Stimulated activated CD8-positive, alpha-beta memory T cell treated with anti-CD3 and anti-CD28 coated beads, Interleukin-7, amount 100 ng/mL, for 24 hours (primary cell): ENCODE data around the gene GLRB.
"Not testable (repeated sequence)": the region's sequence is repeated elsewhere in the genome, so short reads cannot be mapped to it uniquely, and the experiment has no call there.

ENCODE experiments used
- DNase-seq: peaks from one replicate; pipeline ENCODE4 v3.0.0-alpha.2; 2020; ENCODE audit warnings: low read depth

Gene GLRB

DNA sequence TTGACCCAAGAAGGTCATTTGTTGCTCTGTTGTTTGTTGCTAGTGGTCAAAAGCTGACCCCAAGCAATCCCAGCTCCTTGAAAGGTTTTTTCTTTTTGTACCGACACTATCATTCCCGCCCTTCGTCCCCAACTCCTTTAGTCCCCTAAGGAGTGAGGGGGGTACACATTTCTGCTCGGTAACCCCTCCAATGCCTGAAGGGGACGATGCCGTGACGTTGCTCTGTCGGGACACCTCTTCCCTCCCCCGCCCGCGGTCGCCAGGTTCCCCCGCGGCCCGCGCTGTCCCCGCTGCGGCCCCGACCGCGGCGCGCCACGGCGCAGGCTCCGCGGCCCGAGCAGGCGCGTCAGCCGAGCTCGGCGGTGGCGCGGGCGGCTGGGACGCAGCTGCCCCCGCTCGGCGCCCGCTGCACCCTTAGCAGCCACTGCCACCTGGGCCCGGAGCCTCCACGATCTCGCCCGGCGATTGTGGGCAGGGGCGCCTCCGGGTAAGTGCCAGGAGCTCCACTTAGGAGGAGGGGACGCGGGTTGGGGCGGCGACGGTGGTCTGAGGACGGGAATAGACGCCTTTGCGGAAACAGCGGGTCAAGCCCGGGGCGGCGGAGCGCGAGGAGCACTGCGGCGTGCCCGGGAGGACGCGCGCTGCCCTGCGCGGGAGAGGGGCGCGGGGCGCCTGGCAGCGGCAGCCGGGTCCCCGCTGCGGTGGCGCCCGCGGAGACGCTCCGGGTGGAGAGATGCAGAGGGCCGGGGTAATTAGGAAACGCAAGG, at the start of gene GLRB:
TSS of gene GLRB (plus strand) at position 340 of the 767 bp plus-strand sequence. CDS start 1,875 bp downstream, outside the sequence.
- no peak for DNase-seq

DNA sequence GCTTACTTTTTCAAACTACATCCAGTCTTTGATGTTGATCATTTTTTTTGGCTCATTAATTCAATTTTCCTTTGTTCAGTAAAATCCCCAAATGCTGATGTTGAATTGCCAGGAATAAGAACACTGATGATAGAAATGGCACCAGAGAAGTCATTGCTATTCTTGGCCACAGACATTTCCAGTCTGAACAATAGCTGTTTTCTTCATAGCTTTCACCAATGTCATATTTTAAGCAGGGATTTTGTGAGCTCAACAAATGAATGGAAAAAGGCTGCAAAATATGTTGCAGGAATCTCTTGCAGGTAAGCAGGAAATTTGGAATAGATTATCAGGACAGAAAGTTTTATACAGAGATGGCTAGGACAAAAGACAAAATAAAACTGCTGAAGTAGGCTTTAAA, 40.5 kb upstream of the GLRB start:
- no peak for DNase-seq

DNA sequence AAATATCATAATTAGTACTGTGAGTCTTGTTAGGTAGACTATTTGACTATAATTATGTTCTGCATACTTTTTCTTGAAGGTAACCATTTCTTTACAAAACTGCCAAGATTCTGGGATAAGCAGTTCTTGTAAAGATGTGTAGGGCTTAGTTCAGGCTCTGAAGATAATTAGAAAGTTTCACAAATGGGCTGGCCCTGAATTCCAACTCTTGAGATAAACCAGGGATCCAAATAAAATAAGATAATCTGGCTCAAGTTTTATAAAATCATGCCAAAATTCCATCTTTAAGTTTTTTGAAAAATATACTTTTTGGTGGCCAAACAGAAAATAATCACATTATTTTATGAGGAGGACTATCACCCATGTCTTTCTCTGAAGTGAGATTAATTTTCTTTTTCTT, 35.5 kb upstream of the GLRB start:
- no peak for DNase-seq

DNA sequence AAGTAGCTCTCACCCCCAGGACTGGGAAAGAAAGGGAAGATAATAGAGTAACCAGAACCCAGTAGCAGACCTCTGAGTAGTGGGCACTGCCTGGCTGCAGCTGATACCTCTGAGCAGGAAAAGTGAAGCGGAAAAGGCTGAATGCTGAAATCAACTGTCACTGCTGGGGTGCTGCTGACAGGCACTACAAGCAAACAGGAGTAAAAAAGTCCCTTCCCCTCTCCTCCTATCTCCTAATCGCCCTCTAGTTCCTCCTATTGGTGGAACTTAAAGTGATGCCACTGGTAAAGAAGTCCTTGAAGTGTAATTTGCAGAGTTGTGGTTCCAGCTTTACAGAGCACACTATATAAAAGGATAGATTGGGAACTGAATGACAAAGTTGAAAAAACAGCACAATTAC, 32.8 kb upstream of the GLRB start:
- no peak for DNase-seq

GRCh38 chr4:157045507-157046127, 30.3 kb upstream of the GLRB start:
- DNase-seq: no peak

DNA sequence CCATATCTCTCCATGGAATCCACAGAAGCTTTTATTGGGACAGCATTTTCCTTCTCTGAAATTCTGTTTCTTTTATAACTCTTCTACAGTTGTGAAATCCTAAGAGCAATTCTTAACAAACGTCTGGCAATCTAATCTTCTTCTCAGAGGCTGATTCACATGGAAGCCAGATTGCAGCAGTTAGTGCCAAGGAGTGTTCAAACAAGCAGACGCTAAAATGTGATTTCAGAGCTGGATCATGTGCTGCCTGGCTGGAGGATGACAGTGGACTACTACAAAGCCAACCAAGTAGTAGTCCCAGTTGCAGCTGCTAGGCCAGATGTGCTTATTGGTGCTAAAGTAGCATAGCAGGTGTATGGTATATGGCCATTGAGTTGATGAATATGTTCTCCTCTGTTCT, 27.7 kb upstream of the GLRB start:
- no peak for DNase-seq

- no peak for DNase-seq
These were observed 25.4 kb upstream of the GLRB start for GRCh38 chr4:157050561-157050960.

- no peak for DNase-seq
These were observed 23.4 kb upstream of the GLRB start for GRCh38 chr4:157052429-157053040.

DNA sequence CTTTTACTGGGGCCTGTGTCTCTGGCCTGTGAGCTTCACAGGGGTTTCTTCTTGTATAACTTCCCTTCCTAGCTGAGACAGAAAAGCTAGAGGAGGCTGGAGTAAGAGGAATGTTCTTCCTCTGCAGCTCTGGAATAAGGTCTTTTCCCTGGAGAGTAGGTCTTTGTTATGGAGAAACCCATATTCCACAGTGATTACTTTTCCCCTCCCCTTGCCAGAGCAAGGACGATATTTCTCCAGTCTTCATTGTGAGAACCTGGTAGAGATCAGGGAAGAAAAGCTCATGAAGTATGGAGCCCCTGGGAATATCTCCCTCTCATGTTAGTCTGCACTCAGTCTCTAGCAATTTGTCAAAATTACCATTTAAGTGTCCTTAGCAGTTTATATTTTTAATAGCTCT, 18.7 kb upstream of the GLRB start:
- no peak for DNase-seq

GRCh38 chr4:157058899-157059298, 17.1 kb upstream of the GLRB start:
- not testable (repeated sequence) for DNase-seq

DNA sequence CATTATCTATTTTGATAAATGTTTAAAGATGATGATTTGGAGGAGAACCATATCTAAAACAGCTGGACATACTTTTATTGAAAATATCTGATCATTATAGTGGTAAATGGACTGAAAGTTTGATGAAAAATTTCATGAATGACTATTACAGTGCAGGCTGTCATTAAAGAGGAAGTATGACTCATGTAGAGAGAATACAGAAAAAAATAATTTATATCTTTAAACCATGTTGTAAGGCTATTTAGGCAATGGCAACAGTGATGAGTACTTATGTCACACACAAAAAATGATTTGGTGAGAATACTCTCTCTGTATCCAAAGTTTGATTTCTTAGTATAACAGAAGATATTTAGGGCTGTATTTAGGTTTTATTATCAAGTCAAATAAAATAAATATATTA, 3.9 kb upstream of the GLRB start:
- no peak for DNase-seq

GRCh38 chr4:157075401-157075800, 549 bp upstream of the GLRB start:
- DNase-seq: no peak

DNA sequence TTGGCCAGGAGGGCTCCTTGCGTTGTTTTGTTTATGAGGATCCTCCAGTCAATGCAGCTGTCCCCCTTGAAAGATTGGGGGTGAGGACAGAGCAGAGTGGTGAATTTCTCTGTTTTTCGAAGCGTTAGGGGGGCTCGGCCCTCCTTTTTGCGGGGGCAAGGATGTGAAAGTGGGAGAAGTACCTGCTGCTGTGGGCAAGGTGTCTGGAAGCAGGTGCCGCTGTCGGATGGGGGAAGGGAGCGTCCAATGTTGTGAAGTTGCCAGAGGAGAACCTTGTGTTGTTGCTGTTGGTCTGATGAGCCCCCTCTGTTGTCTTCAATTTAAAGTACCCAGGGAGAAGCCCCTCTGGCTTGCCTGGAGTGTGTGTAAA, 613 bp downstream of the GLRB start:
- no peak for DNase-seq

DNA sequence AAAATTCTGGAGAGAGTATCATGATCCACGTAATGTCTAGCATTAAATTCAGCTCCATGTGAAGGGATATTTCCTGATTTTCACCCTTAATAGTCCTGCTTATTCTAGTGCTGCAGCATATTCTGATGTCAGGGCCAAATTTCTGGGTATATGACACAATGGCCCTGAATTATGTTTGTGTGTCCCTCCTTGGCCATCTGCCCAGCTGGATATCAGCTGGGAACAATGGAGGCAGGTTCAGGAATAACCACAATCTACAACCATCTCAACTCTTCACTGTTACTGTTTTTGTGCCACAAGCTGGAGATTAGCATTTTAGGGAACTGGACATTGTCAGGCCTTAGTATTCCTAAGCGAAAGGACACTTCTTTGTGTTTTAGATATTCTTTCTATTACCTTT, 3.5 kb downstream of the GLRB start:
- no peak for DNase-seq

DNA sequence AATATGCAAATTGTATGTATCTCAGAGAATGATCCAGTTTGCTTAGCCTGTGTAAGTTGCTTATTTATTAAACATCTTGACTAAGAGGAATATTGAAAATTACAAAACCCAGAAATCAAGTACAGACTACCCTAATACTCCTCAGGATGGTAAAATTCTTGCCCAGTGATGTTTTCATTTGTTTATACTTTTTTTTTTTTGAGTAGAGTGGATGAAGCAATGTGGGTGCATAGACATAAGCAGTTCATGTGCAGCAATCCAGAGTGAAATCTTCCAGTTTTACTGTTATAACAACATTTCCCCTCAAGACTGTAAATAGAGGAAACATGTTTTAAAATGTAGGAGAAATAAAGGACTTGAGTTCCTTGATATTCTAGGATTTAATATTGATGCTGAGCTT, 4.7 kb downstream of the GLRB start:
- DNase-seq: no peak

DNA sequence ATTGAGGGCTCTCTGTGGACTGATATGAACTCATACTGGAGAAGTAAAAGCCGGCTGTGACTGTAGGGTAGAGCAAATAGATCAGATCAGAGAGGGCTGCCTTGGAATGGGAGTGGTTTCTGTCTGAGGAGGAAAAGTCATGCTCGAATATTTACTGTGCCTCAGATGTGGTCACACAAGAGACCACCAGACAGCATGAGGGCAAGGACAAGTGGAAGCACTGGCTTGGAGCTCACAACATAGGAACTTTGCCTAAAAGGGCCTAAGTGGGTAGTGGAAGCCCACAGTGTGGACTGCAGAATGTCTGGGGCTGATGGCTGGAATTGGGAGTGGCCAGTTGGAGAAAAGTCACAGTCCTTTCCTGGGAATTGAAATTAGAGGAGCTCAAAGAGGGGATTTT, 19.8 kb downstream of the GLRB start:
- no peak for DNase-seq

DNA sequence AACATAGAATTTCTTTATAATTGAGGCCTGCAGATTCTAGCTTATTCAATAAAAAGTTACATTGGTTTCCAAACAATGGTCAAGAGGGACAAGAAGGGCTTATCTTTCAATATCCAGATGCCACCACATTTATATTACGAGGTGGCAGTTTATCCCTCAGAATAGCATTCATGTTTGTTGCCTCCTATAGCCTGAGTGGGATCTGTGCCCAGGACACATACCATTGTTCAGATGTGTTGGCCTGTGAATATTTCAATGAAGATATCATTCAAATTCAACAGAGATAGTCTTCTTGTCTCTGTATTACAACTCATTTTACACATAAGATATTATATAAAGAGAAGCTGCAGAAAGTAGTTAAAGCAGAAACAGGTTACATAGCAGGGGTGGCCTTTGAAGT, 20.5 kb downstream of the GLRB start:
- no peak for DNase-seq

DNA sequence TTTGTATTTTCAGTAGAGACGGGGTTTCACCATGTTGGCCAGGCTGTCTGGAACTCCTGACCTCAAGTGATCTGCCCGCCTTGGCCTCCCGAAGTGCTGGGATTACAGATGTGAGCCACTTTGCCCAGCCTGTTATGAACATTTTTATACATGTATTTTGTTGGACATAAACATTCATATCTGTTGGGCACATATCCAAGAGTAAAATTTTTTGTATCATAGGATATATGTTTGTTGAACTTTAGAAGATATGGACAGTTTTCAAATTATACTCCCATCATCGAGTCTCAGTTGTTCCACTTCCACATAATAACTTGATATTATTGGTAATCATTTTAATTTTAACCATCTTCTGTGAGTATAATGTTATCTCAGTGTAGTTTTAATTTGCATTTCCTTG, 23.6 kb downstream of the GLRB start:
- no peak for DNase-seq

- no peak for DNase-seq
These were observed 28.6 kb downstream of the GLRB start for GRCh38 chr4:157104541-157104940.

- DNase-seq: no peak
These were observed 38.7 kb downstream of the GLRB start for GRCh38 chr4:157114671-157115070.

- DNase-seq: no peak
These were observed 39.8 kb downstream of the GLRB start for GRCh38 chr4:157115613-157116335.

DNA sequence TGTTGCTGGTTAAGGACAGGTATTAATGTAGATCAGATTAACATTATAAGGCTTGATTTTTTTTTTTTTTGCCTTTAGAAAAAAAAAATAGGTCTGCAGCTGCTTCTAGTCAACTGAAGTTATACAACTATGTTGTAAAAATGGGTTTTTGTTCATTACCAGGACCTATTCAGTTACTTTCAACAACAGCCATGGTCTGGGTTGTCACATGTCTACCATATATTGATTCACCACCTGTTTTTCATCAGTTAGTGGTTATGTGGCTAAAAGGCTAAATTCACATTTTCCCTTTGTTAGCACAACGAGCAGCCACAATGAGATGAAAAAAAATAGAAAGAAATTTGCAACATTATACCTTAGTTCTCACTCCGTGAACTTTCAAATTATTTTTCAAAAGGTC, 45.5 kb downstream of the GLRB start:
- DNase-seq: no peak

DNA sequence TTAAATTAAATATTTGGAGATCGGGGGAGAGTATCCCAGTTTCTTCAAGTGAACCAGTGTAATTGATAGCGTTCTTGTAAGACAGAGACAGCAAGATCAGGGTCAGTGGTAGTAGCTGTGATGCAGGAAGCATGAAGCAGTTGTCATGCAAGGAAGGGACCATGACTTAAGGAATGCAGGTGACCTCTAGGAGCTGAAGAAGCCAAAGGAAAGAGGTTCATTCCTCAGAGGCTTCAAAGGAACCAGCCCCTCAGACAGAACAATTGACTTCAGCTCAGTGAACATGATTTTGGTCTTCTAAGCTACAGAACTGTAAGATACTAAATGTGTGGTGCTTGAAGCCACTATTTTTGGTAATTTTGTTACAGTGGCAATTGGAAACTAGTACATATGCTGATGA, 51.6 kb downstream of the GLRB start:
- DNase-seq: no peak
